DMS153 (cell line): Measurements from ENCODE around the gene PPP2R5E.
"Not testable (repeated sequence)": the region's sequence is repeated elsewhere in the genome, so short reads cannot be mapped to it uniquely, and the experiment has no call there.

Experiments used
- DNase-seq: peaks from one replicate; lab custom pipeline; 2025; lab: John Stamatoyannopoulos, UW

Gene PPP2R5E

DNA sequence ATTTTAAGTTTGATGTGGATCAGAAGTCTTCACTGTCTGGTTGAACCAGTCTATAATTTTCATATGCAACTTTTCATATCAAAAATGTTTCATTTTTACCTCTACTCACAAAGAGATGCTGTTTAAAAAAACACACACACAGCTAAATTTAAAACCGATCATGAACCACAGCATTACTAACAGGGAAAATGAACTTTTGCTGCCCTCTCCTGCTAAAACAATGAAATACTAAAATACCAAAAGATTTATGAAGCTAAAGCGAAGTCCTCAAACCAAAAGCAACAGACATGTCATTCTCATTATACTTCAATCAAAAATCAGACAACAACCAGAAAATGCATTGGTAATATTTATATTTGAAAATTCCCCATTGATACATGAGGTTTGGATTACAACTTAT, 171.6 kb downstream of the PPP2R5E start:
- DNase-seq, result not testable (repeated sequence)

DNA sequence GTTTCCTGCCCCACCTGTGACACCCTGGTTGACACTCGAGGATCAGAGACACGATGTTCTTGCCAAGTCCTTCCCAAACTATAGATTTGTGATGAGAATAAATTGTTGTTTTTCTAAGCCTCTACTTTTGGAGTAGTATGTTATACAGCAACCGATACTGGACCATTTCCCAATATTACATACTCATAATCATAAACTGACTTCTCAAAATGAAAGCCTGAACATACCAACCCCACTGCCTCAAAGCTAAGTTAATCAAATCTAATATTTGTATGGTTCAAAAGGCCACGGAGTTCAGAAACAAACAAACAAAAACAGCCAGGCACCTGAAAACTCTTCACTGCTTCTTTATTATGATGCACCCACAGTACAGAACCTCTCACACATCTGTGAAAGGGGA, 172.1 kb downstream of the PPP2R5E start:
- DNase-seq, result no peak

GRCh38 chr14:63367742-63368364, 175.3 kb downstream of the PPP2R5E start:
- DNase-seq, result no peak

- peak; percentile 39 for DNase-seq
Measured at GRCh38 chr14:63362389-63362819, 180.8 kb downstream of the PPP2R5E start.

DNA sequence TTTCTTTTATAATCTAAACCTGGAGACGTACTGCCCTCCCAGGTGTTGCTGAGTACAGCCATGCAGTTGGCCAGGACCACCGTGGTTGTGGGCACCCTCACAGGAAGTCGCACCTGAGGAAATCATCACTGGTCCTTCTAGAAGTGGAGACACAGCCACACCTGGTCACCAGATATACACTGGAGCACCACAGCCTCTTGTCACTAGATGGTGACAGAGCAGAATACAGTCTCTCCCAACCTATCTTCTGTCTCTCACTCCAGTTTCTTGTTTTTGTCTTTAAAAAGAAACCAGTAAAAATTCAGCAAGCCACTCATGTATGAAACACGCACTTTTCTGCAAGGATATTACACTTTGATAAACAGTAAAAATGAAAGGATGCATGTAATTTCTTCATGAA, 181.4 kb downstream of the PPP2R5E start:
- DNase-seq, result no peak

GRCh38 chr14:63357841-63358240, 185.3 kb downstream of the PPP2R5E start:
- no peak for DNase-seq

- DNase-seq, result peak; percentile 38
Measured at GRCh38 chr14:63345826-63346225, 197.4 kb downstream of the PPP2R5E start.

DNA sequence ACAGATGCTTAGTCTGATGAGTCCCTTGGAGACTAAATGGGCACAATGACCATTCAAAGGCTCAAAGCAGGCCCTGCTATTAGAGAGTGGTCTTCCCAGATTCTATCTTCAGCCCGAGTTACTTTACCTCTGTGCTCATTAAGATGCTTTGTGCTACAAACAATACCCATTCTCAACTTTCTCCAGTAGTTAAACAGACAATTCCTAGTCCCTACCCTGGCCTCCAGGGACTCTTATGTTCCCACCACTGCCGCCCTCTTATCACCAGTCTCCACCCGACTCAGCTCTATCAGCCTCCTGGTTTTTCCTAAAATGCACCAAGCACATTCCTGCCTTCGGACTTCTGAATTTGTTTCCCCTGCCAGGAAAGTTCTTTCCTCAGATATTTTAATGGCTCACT, 198.8 kb downstream of the PPP2R5E start:
- DNase-seq, result no peak

DNA sequence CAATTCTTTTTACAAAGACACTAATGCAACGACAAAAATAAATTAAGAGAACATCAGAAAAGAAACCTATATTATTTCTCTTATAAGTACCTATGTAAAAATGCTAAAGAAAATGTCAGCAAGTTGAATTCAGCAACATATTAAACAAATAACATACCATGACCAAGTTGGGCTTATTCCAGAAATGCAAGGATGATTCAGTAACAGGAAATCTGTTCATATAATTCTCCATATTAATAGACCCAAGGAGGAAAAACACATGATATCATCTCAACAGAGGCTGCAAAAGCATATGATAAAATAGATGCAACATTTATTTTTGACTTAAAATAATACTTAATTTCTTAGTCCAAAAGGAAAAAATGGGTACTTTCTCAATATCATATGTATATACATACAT, 199.3 kb downstream of the PPP2R5E start:
- DNase-seq, result no peak

- DNase-seq, result peak; percentile 41
Measured at GRCh38 chr14:63342371-63342770, 200.8 kb downstream of the PPP2R5E start.

GRCh38 chr14:63328787-63329737, 214.1 kb downstream of the PPP2R5E start:
- DNase-seq, result no peak

DNA sequence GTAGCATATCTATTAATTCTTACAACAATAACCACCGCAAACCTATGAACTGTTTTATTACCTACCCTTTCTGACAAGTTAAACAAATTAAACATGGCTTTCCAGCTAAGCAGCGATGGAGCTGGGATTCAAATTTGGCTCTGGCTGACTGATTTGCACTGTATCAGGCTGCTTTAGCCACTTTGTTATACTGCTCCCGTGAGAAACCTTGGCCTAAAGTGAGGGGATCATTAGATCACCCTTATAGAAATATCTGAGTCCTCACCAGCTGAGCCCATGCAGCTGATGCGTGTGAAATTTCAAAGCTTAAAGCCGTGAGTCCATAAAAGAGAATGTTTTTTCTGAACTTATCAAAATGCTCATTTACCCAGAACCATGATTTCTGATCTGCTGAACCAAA, 216.3 kb downstream of the PPP2R5E start:
- no peak for DNase-seq

DNA sequence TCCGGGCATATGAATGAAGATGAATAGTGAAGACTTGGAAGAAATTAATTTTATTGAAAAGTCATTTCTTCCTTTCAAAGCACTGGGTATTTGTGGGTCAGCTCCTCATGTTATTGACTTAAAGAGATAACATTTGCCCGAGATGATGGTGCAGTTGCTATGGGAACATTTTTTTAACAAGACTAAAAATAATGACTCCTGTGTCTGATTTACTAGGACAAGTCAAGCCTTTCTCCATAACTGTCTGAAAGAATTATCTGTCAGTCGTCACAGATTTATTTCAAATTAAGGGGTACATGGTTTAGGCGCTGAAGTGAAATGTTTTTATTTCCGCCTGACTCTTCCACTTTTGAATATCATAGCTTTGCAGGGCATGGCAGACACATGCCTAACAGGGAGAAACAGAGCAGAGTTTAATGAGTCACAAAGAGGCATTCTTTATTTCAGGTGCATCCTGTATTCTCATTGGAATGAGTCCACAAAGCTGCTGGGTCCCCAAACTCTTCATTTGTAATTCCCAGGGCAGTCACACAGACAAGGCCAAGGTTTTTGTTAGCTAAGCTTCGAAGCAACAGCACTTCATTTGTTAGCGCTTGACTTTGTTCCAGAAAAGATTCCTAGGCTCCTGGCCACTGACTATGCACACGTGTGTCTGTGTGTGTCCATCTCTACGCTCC, 220.1 kb downstream of the PPP2R5E start:
- DNase-seq, result no peak

DNA sequence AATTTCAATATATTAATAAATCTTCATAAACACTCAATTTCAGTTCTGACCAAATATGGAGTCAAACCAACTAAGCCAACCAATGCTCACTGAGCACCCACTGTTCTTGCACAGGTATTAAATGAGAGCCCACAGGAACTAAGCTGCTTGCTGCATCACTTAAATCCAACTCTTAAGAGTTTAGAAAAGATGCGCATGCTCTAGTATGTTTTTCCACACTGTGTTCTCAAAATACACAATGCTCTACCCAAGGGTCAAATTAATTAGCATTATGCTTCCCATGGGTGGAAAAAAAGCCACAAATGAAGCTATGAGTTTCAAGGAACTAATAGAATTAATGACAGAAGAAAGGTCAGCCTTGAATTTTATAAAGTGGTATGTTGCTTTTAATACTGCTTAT, 220.7 kb downstream of the PPP2R5E start:
- DNase-seq, result no peak
